SW 1271 (cell line): Measurements from ENCODE around the gene ERCC2.
"Not testable (repeated sequence)": the region's sequence is repeated elsewhere in the genome, so short reads cannot be mapped to it uniquely, and the experiment has no call there.

Experiments used
- DNase-seq, 2 experiments: peaks; one replicate each; lab custom pipeline; 2025; lab: John Stamatoyannopoulos, UW

Gene ERCC2

DNA sequence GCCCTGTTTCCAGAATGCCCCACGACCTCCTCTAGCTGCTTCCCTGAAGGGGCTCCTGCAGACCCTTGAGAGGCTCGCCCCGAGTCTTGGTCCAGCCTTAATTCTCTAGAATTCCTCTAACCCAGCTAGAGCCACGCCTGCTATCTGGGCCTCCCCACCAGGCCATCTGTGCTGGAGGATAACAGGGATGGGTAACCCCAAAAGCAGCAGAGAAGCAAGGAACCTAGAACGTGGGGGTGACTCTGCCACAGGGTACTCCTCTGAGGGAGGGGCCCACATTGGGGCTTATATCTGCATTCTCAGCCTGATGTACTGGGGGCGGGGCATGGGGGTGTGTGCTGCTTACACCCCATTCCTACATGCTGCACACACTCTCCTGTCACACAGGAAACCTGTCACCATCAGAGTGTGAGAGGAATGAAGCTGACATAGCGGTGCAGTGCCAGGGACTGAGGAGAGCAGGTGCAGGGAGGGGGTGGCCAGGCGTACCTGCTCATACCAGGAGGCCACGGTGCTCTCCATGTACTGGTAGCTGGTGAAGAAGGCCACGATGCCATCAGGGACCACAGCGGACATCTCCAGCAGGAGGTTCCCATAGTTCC is 16.0 kb downstream of the ERCC2 start:
- no peak for DNase-seq

DNA sequence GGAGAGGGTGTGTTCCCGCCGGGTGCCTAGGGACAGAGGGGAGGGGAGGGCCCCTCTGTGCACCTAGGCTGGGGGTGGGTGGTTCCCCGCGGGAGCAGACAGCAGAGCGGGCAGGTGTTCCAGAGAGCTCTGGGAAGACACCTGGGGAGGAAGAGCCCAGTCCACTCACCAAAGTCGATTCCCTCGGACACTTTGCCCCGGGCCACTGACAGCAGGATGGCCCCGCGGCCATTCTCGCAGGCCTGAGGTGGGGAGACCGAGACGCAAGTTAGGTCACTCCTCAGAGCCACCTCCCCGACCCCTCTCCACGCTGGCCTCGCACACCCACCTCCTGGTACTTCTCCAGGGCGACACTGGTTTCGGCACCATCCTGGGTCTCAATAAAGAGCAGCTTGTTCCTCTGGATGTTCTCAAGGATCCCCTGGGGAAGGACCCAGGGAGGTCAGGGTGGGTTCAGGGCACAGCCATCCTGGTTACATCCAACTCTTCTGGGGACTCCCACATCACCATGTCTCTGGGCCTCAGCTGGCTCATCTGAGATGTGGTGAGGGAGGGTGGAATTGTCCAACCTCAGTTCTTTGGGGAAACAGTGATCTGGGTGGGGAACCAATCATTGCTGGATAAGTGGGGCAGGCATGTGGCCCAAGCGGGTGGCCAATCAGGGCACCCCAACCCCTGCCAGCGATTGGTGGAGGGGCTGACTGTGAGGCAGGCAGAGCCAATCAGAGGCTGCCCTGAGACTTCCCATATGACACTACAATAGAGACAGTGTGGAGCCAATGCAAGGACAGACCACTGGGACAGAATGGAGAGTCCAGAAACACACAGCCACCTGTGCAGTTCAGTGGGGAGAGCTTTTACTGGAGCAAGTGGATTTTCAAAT is 17.2 kb downstream of the ERCC2 start:
- DNase-seq, result no peak

DNA sequence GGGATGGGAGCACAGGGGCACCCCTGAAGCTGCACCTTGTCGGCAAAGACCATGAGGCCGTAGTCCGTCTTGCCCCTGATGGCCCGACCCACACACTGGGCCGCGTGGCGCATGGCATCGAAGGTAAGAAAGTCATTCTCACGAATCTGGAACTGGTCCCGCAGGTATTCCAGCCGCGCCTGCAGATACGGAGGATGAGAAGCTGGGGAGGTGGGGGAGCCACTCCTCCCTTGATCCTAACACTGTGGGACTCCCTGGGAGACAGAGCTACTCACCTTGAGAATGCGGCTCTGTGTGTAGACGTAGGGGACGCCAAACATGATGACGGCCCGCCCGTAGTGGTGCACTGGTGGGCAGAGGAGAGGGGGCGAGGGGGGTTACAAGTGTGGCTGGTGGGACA is 17.9 kb downstream of the ERCC2 start:
- DNase-seq, result no peak

GRCh38 chr19:45352062-45352461 is 18.3 kb downstream of the ERCC2 start:
- DNase-seq, result no peak

DNA sequence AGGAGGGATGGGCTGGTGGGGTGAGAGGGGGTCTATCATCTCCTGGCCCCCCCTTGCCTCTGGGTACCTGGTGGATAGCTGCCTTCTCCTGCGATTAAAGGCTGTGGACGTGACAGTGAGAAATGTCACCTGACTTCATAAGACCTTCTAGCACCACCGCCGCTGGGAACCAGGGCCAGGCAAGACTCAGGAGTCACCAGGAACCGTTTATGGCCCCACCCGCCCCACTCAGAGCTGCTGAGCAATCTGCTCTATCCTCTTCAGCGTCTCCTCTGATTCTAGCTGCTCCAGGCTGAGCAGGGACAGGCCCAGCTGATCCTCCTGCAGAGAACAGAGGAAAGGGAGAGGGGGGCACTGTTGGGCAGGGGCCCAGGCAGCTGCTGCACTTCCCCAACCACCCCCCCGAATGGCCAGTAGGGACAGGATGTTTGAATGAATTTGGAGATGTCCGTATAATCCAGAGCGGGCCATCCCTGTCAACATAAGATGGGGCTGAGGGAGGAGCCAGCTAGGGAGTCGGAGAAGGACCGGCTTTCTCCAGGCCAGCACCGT is 18.9 kb downstream of the ERCC2 start:
- no peak for DNase-seq

DNA sequence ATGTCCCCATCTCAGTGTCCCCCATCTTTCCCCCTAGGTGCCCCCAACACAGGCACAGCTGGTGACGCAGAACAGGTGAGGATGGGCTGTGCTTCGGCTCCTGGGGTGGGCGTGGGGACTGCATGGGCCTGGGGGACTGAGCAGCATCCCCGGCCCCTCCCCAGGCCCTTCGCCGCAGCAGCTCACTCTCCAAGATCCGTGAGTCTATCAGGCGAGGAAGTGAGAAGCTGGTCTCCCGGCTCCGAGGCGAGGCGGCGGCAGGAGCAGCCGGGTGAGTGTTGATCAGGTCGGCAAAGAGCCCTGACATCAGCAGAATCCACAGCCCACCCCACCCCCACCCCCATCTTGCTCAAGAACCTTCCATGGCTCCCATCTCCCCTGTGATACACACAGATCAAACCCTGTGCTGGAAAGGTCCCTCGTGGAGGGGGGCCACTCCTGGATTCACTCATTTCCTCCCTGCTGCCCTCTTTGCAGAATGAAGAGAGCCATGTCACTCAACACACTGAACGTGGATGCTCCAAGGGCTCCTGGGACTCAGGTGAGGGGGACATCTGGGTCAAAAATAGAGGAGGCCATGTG is 19.8 kb downstream of the ERCC2 start:
- DNase-seq, result no peak

- DNase-seq, result no peak
Measured at GRCh38 chr19:45349430-45349941, 20.9 kb downstream of the ERCC2 start.

DNA sequence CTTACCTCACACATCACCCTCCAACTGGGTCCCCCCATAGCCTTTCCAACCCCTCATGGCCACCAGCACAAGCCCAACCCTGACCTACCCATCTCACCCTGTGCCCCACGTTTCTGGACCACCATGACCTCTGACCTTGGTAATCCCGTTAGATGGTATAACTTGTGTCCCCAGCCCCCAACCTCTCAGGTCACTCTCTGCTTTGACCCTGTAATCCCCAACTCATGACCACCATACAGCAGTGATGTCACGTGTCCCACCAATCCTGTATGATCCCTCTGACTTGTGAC is 21.3 kb downstream of the ERCC2 start:
- no peak for DNase-seq

- DNase-seq, result no peak
Measured at GRCh38 chr19:45348367-45349125, 21.8 kb downstream of the ERCC2 start.

GRCh38 chr19:45347570-45348366 is 22.6 kb downstream of the ERCC2 start:
- no peak for DNase-seq

DNA sequence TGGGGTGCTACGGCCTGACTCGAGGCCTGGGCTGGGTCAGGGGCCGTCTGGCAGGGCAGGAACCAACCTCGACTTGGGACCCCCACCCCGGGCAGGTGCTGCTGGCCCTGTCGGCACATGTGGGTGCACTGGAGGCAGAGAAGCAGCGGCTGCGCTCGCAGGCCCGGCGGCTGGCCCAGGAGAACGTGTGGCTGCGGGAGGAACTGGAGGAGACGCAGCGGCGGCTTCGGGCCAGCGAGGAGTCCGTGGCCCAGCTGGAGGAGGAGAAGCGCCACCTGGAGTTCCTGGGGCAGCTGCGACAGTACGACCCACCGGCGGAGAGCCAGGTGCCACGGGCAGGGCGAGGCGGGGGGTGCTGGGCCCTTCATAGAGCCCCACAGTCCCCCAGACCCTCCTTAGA is 23.9 kb downstream of the ERCC2 start:
- DNase-seq, result no peak

GRCh38 chr19:45345506-45345860 is 24.9 kb downstream of the ERCC2 start:
- no peak for DNase-seq

GRCh38 chr19:45344621-45345505 is 25.5 kb downstream of the ERCC2 start:
- DNase-seq, result no peak

- DNase-seq, result no peak
Measured at GRCh38 chr19:45342911-45343310, 27.5 kb downstream of the ERCC2 start.

GRCh38 chr19:45340899-45341453 is 29.4 kb downstream of the ERCC2 start:
- no peak for DNase-seq

DNA sequence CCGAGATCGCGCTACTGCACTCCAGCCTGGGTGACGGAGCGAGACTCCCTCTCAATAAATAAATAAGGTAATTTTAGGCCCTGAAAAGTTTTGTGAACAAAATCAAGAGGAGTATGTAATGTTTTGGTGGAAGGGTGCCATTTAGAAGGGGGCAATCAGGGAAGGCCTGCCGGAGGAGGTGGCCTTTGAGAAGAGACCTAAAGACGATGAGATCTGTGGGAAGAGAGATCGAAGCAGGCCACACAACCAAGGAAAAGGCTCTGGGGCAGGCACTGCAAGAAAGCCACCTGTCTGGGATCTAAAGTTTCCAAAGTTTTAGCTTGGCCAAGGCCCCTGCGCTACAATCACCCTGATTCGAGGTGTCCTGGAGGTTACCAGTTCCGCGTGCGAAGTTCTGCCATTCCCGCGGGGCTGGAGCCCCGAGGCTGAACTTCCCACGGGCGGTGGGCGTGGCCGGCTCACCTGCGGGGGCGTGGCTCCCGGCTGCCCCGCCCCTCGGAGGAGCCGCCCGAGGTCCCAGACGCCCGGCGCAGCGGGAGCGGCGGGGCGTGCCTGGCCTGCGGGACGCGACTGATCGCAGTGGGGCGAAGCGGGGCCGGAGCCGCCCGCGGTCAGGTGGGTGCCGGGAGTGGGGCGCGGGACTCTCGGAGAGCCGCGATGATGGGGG is 30.0 kb downstream of the ERCC2 start, which contains the start of gene KLC3:
Gene KLC3, plus strand, starts transcription at position 519 of the 667 bp plus-strand sequence. CDS start 4,792 bp downstream, outside the sequence.
- no peak for DNase-seq

DNA sequence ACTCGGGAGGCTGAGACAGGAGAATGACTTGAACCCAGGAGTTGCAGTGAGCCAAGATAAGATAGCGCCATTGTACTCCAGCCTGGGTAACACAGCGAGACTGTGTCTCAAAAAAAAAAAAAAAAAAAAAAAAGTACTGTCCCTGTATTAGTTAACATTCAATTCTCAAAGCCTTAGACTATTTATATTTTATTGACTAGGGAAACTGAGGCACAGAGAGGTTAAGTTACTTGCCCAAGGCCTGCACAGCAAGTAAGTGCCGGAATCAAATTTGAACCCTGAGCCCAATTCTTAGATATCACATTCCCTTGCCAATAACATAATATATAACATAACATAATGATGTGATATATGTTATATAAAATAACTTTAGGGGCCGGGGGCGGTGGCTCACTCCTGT is 30.7 kb downstream of the ERCC2 start:
- no peak for DNase-seq

DNA sequence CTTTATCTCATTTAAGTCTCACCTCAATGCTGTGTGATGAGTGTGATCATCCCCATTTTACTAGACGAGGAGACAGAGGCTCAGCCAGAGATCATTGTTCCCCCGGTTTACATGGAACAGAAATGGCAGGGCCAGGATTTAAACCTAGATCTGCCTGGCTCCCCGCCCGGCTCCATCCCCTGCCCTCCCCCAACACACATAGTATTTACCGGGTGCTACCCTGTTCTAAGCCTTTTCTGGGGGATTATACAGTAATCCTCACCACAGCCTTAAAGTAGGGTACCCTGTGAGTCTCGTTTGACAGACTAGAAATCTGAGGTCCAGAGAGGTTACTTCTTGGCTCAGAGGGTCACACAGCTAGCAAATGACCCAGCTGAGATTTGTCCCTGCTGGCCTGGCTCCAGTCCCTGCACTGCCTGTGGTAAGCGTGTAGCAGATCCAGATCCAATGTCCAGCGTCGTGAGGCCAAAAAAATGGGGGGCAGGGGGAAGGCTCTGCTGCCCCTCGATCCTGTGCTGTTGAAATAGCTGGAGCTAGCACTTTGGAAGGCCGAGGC is 33.6 kb downstream of the ERCC2 start:
- no peak for DNase-seq

GRCh38 chr19:45334881-45335280 is 35.5 kb downstream of the ERCC2 start:
- DNase-seq, result not testable (repeated sequence)
